ENCODE measurements around the gene ACTR3C.
"Not testable (repeated sequence)": the region's sequence is repeated elsewhere in the genome, so short reads cannot be mapped to it uniquely, and the experiment has no call there.

ACTR3C gene

GRCh38 chr7:150312649-150313366 lies 10.5 kb downstream of the ACTR3C start:
- peak overlapping the region in 1 of 2 experiments; percentile 40 for H3K18ac ChIP-seq (ENCODE audit: low read depth in 1 of 2, low read length in 2 of 2)
- not testable (repeated sequence) for H3K4me2 ChIP-seq (ENCODE audit: low read length, poor library complexity, severe bottlenecking); H3K4ac ChIP-seq (ENCODE audit: low read depth in 1 of 2, low read length in 2 of 2); H3K27ac ChIP-seq (ENCODE audit: low read length, poor library complexity, severe bottlenecking); H3K36me3 ChIP-seq (ENCODE audit: control insufficient read depth in 1 of 2, insufficient read depth in 2 of 2, low read depth in 1 of 2, low read length in 2 of 2); H2AK5ac ChIP-seq (ENCODE audit: low read length, severe bottlenecking); H3K9me3 ChIP-seq (ENCODE audit: control insufficient read depth, low read length); H3K14ac ChIP-seq (ENCODE audit: low read length in 2 of 2); H3K4me1 ChIP-seq (ENCODE audit: control insufficient read depth, insufficient read depth, low read depth, low read length); H4K91ac ChIP-seq (ENCODE audit: low read length); H2AFZ ChIP-seq (ENCODE audit: low read depth, low read length); H4K8ac ChIP-seq (ENCODE audit: low read length); H2BK15ac ChIP-seq (ENCODE audit: low read depth, poor library complexity, severe bottlenecking); H3K4me3 ChIP-seq (ENCODE audit: insufficient read depth in 1 of 2, low read depth in 1 of 2, low read length in 2 of 2); H2BK5ac ChIP-seq (ENCODE audit: low read depth, low read length, poor library complexity, severe bottlenecking); H3K27me3 ChIP-seq (ENCODE audit: control insufficient read depth in 1 of 2, insufficient read depth in 1 of 2, low read length in 2 of 2); H3K23ac ChIP-seq (ENCODE audit: low read length in 2 of 2); H2BK120ac ChIP-seq (ENCODE audit: low read depth, low read length); H3K79me1 ChIP-seq (replicated peaks; ENCODE audit: low read length, poor library complexity, severe bottlenecking); H2BK12ac ChIP-seq (ENCODE audit: low read length in 2 of 2); H3K9ac ChIP-seq (ENCODE audit: low read length)
- 52% methylated on average over 5 of the region's 7 CpGs for WGBS
- peak; percentile 61 for DNase-seq

DNA sequence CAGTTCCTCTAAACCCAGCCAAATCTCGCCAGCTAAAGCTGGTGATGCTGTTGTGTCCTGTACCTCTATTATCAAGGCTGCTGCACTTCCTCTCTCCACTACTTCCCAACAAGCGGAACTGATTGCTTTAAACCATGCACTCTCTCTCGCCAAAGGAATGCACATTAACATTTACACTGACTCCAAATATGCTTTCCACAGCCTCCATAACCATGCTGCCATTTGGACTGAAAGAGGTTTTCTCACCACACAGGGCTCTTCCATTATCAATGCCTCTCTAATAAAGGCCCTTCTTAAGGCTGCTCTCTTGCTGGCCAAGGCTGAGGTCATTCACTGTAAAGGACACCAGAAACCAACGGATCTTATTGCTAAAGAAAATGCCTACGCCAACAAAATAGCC lies 11.6 kb downstream of the ACTR3C start:
- no peak for DNase-seq
- H2AFZ ChIP-seq (ENCODE audit: low read depth, low read length), result no peak overlapping the region
- no peaks in the 10 kb centered on the region for H3K36me3 ChIP-seq (ENCODE audit: control insufficient read depth in 1 of 2, insufficient read depth in 2 of 2, low read depth in 1 of 2, low read length in 2 of 2)
- no peak overlapping the region for H3K23ac ChIP-seq (ENCODE audit: low read length in 2 of 2)
- H3K4me3 ChIP-seq (ENCODE audit: insufficient read depth in 1 of 2, low read depth in 1 of 2, low read length in 2 of 2), result no peak overlapping the region
- peaks cover 0 to 4% of the 10 kb centered on the region in 2 experiments for H3K27me3 ChIP-seq (ENCODE audit: control insufficient read depth in 1 of 2, insufficient read depth in 1 of 2, low read length in 2 of 2)
- H3K4me2 ChIP-seq (ENCODE audit: low read length, poor library complexity, severe bottlenecking), result no peak overlapping the region
- H4K91ac ChIP-seq (ENCODE audit: low read length), result peak overlapping the region; percentile 47
- peak overlapping the region in 1 of 2 experiments; percentile 40 for H3K18ac ChIP-seq (ENCODE audit: low read depth in 1 of 2, low read length in 2 of 2)
- H4K8ac ChIP-seq (ENCODE audit: low read length), result no peak overlapping the region
- H3K9me3 ChIP-seq (ENCODE audit: control insufficient read depth, low read length), result no peaks in the 10 kb centered on the region
- H2BK120ac ChIP-seq (ENCODE audit: low read depth, low read length), result no peak overlapping the region
- H3K9ac ChIP-seq (ENCODE audit: low read length), result no peak overlapping the region
- no peak overlapping the region for H3K4ac ChIP-seq (ENCODE audit: low read depth in 1 of 2, low read length in 2 of 2)
- H3K27ac ChIP-seq (ENCODE audit: low read length, poor library complexity, severe bottlenecking), result no peak overlapping the region
- no peak overlapping the region for H2BK15ac ChIP-seq (ENCODE audit: low read depth, poor library complexity, severe bottlenecking)
- H2BK12ac ChIP-seq (ENCODE audit: low read length in 2 of 2), result peak overlapping the region in 1 of 2 experiments; percentile 35
- 77% methylated on average over 5 of the region's 5 CpGs for WGBS
- H3K4me1 ChIP-seq (ENCODE audit: control insufficient read depth, insufficient read depth, low read depth, low read length), result peaks cover 1% of the 10 kb centered on the region
- no peak overlapping the region for H2BK5ac ChIP-seq (ENCODE audit: low read depth, low read length, poor library complexity, severe bottlenecking)
- H3K14ac ChIP-seq (ENCODE audit: low read length in 2 of 2), result no peak overlapping the region
- H3K79me1 ChIP-seq (replicated peaks; ENCODE audit: low read length, poor library complexity, severe bottlenecking), result no peaks in the 10 kb centered on the region
- H2AK5ac ChIP-seq (ENCODE audit: low read length, severe bottlenecking), result no peak overlapping the region

DNA sequence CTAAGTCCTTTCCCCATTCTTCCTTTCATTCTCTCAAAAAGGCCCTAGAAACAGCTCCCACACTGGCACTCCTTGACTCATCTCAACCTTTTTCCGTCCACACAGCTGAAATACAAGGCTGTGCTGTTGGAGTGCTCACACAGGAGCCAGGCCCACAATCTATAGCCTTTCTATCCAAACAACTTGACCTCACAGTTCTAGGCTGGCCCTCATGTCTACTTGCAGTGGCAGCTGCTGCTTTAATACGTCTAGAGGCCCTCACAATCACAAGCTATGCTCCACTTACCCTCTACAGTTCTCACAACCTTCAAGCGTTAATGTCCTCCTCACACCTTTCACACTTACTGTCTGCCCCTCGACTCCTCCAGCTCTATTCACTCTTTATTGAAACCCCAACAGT lies 12.2 kb downstream of the ACTR3C start:
- Histone ChIP-seq H3K4me2 (ENCODE audit: low read length, poor library complexity, severe bottlenecking) (no peak overlapping the region), H3K36me3 (ENCODE audit: control insufficient read depth in 1 of 2, insufficient read depth in 2 of 2, low read depth in 1 of 2, low read length in 2 of 2) (no peaks in the 10 kb centered on the region), H3K9ac (ENCODE audit: low read length) (no peak overlapping the region), H3K27me3 (ENCODE audit: control insufficient read depth in 1 of 2, insufficient read depth in 1 of 2, low read length in 2 of 2) (peaks cover 0 to 4% of the 10 kb centered on the region in 2 experiments), H2BK120ac (ENCODE audit: low read depth, low read length) (no peak overlapping the region), H3K27ac (ENCODE audit: low read length, poor library complexity, severe bottlenecking) (no peak overlapping the region), H2BK12ac (ENCODE audit: low read length in 2 of 2) (peak overlapping the region in 1 of 2 experiments; percentile 42), H3K4ac (ENCODE audit: low read depth in 1 of 2, low read length in 2 of 2) (no peak overlapping the region), H2AK5ac (ENCODE audit: low read length, severe bottlenecking) (no peak overlapping the region), H4K8ac (ENCODE audit: low read length) (no peak overlapping the region), H3K4me1 (ENCODE audit: control insufficient read depth, insufficient read depth, low read depth, low read length) (peaks cover 1% of the 10 kb centered on the region), H3K9me3 (ENCODE audit: control insufficient read depth, low read length) (no peaks in the 10 kb centered on the region), H3K23ac (ENCODE audit: low read length in 2 of 2) (no peak overlapping the region), H4K91ac (ENCODE audit: low read length) (no peak overlapping the region), H2BK15ac (ENCODE audit: low read depth, poor library complexity, severe bottlenecking) (no peak overlapping the region), H2AFZ (ENCODE audit: low read depth, low read length) (no peak overlapping the region), H2BK5ac (ENCODE audit: low read depth, low read length, poor library complexity, severe bottlenecking) (no peak overlapping the region), H3K4me3 (ENCODE audit: insufficient read depth in 1 of 2, low read depth in 1 of 2, low read length in 2 of 2) (no peak overlapping the region), H3K14ac (ENCODE audit: low read length in 2 of 2) (no peak overlapping the region), H3K79me1 (replicated peaks; ENCODE audit: low read length, poor library complexity, severe bottlenecking) (no peaks in the 10 kb centered on the region), H3K18ac (ENCODE audit: low read depth in 1 of 2, low read length in 2 of 2) (peak overlapping the region; percentile 29 to 34)
- no peak for DNase-seq
- 74% methylated on average over 4 of the region's 4 CpGs for WGBS

GRCh38 chr7:150308575-150308974 lies 14.8 kb downstream of the ACTR3C start:
- Histone ChIP-seq H2BK120ac (ENCODE audit: low read depth, low read length) (no peak overlapping the region), H2BK15ac (ENCODE audit: low read depth, poor library complexity, severe bottlenecking) (no peak overlapping the region), H2AK5ac (ENCODE audit: low read length, severe bottlenecking) (no peak overlapping the region), H4K8ac (ENCODE audit: low read length) (no peak overlapping the region), H4K91ac (ENCODE audit: low read length) (no peak overlapping the region), H3K23ac (ENCODE audit: low read length in 2 of 2) (no peak overlapping the region), H3K9me3 (ENCODE audit: control insufficient read depth, low read length) (no peaks in the 10 kb centered on the region), H3K4me1 (ENCODE audit: control insufficient read depth, insufficient read depth, low read depth, low read length) (peaks cover 1% of the 10 kb centered on the region), H3K79me1 (replicated peaks; ENCODE audit: low read length, poor library complexity, severe bottlenecking) (no peaks in the 10 kb centered on the region), H3K36me3 (ENCODE audit: control insufficient read depth in 1 of 2, insufficient read depth in 2 of 2, low read depth in 1 of 2, low read length in 2 of 2) (no peaks in the 10 kb centered on the region), H3K4me2 (ENCODE audit: low read length, poor library complexity, severe bottlenecking) (no peak overlapping the region), H3K4me3 (ENCODE audit: insufficient read depth in 1 of 2, low read depth in 1 of 2, low read length in 2 of 2) (no peak overlapping the region), H2BK5ac (ENCODE audit: low read depth, low read length, poor library complexity, severe bottlenecking) (no peak overlapping the region), H3K27ac (ENCODE audit: low read length, poor library complexity, severe bottlenecking) (no peak overlapping the region), H3K4ac (ENCODE audit: low read depth in 1 of 2, low read length in 2 of 2) (no peak overlapping the region), H2BK12ac (ENCODE audit: low read length in 2 of 2) (no peak overlapping the region), H3K18ac (ENCODE audit: low read depth in 1 of 2, low read length in 2 of 2) (no peak overlapping the region), H2AFZ (ENCODE audit: low read depth, low read length) (no peak overlapping the region), H3K14ac (ENCODE audit: low read length in 2 of 2) (no peak overlapping the region), H3K27me3 (ENCODE audit: control insufficient read depth in 1 of 2, insufficient read depth in 1 of 2, low read length in 2 of 2) (peaks cover 0 to 4% of the 10 kb centered on the region in 2 experiments), H3K9ac (ENCODE audit: low read length) (no peak overlapping the region)
- DNase-seq, result no peak
